Epithelial cell of esophagus (primary cell): Measurements from ENCODE around the gene POU4F1.

Experiments
- DNase-seq: peaks from one replicate; pipeline ENCODE4 v3.0.0; 2010; ENCODE audit warnings: low read depth
- H3K4me3 ChIP-seq: 2 replicates; pipeline ENCODE4 v1.5.1; 2011; ENCODE audit warnings: mild to moderate bottlenecking, low read length, control low read depth
- CTCF ChIP-seq: IDR thresholded peaks from 2 replicates; pipeline ENCODE4 v1.5.1; 2011; ENCODE audit warnings: low read depth, mild to moderate bottlenecking, low read length, control low read depth, inconsistent platforms; ENCODE audit not compliant: insufficient read depth; ENCODE audit errors: missing control alignments

Gene POU4F1

DNA sequence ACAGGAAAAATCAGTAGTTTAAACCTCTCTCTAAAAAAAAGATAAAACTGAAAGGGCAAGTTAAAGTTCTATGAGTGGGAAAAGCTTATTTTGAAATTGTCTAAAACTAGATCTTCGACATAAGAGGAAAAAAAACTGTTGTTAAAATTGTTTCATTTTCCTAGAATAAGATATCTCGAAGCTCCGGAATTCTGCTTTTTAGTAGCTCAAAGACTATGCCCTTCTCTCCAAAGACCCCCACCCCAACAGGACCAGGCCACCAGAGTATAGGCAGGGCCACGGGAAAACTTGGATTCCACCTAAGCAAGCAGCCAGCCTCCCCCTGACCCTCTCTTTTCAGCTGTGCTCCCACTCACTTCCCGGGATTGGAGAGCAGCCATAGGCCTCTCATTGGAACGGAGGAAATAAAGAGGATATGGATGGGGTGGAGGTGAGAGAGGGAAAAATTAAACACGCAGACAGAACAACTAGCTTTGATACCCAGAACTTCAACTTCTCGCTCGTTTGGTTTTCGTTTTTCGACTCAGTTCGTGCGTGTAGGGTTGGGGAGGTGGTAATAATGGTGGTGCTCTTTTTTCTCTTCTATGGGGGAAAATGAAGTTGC lies 3.0 kb downstream of the POU4F1 start:
- TF ChIP-seq CTCF: no peak
- H3K4me3 ChIP-seq: no peak overlapping the region
- DNase-seq: no peak

- no peak for DNase-seq
- TF ChIP-seq CTCF: no peak
- no peak overlapping the region for H3K4me3 ChIP-seq
Observed at GRCh38 chr13:78599645-78600279, 3.6 kb downstream of the POU4F1 start.

DNA sequence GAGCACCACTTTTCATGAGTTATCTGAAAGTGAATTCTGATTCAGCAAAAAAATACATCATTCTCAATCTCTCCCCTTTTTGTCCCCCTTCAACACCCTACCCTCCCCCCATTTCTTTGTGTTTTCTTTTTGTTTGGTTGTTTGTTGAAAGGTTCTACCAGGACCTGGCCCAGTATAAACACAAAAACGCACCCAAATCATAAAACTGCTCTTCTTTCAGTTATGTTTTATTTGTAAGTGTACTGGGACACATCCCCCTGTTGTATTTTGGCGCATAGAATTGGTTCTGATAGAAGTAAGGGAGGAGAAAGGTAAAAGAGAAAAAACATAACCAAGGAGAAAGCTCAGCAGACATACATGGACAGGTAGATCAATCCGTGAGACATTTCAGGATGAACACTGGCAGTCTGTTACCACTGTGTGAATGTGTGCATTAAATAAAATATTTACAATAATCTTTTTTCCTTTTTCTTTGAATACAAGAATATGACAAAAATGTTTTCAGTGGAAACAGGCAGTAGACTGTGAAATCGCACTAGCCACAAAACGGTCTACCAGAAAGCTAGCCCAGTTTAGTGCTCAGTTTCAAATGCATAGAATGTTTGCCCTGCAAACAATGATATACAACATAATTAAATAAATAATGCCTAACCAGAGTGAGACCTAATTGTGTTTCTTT lies 4.2 kb downstream of the POU4F1 start:
- TF ChIP-seq CTCF: no peak
- H3K4me3 ChIP-seq: no peak overlapping the region
- DNase-seq: no peak

DNA sequence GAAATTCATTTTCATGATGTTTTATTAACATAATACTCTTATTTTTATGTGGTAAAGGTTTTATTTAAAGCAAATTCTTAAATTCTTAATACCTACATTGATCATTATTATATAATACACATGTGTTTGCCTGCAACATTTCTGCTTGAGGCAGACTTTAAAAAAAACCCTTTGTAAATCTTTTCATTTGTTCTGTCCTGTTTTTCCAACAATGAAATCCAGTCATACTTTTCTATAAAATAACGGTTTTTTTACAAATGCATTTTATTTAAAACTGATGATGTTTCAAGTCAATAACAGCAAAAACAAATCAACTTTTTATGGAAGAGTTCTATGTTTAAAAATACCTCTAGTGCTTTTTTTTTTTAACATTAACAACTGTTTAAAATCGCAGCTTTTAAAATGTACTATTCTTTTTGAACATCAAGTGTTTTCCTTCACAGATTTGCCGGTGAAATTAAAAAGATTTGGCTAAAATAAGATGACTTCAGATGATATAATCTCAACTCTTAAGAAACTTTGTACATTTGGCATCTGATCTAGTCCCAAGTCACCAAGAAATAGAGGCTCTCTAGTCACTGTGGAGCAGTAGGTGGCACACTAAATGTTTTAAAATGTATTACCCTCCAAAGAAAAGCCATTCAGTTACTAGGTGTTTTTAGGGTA lies 5.1 kb downstream of the POU4F1 start:
- DNase-seq: no peak
- no peak overlapping the region for H3K4me3 ChIP-seq
- TF ChIP-seq CTCF: no peak

- no peak for TF ChIP-seq CTCF
Observed at GRCh38 chr13:78597602-78597932, 5.8 kb downstream of the POU4F1 start.

GRCh38 chr13:78596736-78597601 lies 6.4 kb downstream of the POU4F1 start:
- no peak for DNase-seq
- TF ChIP-seq CTCF: no peak
- H3K4me3 ChIP-seq: no peak overlapping the region

More at GRCh38 chr13:78597602-78597932, 5.8 kb downstream of the POU4F1 start:
- no peak overlapping the region for H3K4me3 ChIP-seq
- DNase-seq: no peak
